Measurements from ENCODE around the gene RNF133.

Gene RNF133, protein sequence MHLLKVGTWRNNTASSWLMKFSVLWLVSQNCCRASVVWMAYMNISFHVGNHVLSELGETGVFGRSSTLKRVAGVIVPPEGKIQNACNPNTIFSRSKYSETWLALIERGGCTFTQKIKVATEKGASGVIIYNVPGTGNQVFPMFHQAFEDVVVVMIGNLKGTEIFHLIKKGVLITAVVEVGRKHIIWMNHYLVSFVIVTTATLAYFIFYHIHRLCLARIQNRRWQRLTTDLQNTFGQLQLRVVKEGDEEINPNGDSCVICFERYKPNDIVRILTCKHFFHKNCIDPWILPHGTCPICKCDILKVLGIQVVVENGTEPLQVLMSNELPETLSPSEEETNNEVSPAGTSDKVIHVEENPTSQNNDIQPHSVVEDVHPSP

DNA sequence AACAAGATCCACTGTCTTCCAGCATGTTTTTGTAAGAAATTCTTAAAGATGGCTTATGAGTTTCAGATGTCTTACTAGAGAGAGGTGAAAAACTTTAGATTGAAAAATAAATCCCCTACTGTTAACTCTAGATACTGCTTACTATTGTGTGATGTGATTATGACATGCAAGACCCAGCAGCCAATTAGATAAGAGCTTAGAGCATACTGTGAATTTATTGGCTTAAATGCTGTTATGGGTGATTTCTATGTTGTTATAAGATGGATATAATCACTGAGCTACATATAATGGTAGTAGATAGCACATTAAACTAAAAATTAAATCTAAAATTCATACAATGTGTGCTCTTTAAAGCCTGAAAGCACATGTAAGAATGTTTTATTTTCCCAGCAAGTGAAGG, at the start of gene RNF133:
RNF133 (minus strand) TSS at position 101 of the 400 bp plus-strand sequence. CDS start 199 bp downstream, outside the sequence.
- no peak for DNase-seq

DNA sequence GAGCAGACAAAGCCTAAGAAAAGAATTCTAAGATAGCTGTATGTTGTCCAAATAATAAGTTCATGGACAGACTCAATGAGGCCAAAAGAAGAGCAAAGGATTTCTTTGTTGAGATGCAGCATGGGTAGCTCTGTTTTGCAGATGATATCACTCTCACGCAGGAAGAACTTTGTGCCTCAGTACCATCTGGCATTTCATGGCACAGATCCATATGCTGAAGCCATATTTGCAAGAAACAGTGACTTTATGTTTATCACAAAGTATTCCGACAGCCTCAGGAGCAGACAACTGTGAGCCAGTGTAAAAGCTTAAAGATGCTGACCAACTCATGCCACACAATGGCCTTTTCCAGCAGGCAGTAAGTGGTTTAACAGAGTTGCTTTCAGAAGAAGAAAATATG, 49.3 kb upstream of the RNF133 start:
- no peak for DNase-seq

DNA sequence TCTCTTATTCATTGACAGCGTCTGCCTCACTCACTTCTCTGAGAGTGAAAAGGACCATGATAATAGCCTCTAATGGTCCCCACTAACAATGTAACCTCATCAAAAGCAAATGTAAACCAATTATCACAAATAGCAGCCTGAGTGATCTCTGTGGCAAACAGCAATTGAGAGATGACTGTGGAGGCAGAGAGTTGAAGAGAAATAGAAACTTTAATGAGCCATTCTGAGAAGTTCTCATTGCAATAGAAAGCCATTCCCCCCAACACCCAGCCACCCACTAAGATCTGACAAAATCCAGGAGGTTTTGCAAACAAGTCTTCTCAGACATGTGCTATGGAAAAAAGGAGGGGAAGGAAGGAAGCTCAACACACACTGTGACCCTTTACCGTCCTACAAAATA, 48.0 kb upstream of the RNF133 start:
- DNase-seq, result no peak

DNA sequence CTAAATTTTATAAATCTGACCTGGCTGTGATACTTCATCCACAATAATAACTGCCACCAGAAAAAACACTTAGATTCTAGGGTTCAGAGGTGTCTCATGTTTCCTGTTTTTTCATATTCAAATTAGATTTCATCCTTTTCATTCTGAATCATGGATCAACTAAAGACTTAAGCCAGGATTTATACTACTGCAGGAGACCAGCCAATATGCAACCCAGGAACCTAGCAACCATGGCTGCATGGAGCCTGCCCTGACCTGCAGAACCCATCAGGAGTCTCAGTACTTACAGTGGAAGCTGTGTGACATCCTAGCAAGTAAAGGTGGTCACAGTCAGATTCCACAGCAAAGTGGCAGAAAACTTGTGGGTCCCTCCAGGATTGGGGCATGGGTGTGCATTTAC, 44.3 kb upstream of the RNF133 start:
- DNase-seq, result no peak

DNA sequence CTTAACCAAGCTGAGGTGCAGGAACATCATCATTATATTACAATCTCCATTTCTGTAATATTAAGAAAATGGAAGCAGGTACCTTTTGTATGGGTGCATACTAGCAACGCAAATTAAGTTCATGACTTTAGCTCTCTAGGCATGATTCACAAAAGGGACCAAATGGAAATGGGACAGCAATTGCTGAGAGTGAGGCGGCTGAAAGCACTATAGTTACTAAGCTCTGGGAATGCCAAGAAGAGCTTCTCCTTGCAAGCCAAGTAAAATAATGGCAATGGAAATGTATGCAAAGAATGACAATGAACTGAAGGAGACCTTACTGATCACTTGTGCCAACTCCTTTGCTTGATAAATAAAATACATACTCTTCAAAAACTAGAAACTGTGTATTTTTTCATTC, 40.0 kb upstream of the RNF133 start:
- DNase-seq, result no peak

DNA sequence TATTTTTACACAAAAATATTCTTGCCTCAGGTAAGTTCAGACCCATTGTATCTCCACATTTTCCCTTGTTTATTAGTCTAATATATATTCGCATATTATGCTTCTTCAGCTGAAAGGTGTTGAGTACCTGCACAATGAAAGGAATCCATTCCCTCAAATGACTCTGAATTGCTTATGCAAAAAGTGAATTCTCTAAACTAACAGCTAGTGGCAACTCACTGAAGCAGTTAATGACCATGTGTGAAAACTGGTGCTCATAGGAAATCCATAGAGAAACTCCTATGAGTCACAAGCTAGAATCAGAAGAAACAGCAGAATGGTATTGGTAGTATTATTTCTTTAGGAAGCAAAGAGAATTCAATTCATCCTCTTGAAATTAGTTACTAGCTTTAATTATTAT, 37.3 kb upstream of the RNF133 start:
- no peak for DNase-seq

DNA sequence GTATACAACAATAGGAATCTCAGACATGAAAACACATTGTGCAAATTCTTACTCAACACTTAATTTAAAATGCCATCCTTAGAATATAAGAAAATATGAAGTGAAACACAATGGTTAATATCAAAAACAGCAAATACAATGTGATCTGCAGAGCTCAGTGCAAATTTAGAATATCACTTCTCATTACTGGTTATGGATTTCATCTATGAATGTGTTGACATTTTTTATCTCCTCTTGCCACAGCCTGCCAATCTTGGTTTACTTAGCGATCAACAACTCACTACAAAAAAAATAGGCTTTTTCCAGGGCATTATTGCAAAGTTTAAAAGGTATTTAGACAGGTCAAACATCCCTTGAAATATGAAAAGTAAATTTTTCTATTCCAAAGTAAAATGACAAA, 28.8 kb upstream of the RNF133 start:
- DNase-seq, result no peak

DNA sequence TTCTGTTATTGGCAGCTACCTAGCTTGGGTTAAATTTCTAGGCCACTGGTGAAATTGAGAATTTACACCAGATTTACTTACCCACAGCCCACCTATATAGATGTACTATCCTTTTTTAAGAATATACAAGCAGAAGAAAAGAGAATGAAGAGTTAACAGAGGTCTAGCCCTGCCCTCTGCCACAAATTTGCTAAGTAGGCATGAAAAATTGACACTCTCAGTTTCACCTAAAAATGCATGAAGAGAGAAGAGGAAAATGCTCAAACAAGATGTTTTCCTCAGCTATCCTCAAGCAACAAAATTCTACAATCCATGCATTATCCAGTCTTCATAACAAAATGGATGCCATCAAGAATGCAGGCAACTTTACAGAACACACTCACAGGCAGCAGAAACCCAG, 28.4 kb upstream of the RNF133 start:
- DNase-seq, result no peak

DNA sequence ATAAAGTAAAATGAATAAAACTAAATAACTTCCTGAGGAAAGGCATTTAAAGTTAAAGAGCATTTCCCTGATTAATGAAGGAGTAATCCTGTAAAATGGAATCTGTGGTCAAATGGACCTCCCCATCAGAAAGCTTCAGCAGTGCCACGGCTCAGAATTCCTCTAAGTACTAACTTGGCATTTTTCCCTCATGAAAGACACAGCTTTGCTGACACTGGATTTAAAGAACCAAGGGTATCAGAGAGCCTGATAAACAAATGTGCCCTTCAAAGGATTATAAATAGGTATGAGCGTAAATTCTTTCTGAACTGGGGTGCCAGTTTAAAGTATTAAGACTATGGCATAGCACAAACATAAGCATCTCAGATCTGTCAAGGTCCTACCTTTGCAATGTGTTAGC, 28.0 kb upstream of the RNF133 start:
- DNase-seq, result no peak

DNA sequence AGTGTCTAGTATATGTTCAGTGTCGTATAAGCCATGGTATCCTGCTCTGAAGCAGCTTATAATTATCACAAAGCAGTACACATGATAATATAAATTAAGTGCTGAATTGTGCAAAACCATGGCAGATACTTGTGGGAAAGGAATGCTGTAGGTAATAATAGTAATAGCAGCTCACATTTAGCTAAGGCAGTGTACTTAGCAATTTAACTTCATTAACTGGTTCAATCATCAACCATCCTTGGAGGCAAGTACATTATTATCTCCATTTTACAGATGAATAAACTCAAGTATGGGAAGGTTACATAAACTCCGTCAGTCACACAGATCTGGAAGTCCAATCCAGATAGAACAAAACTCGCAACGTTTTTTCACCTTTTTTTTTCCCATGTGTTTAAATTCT, 25.4 kb upstream of the RNF133 start:
- no peak for DNase-seq

DNA sequence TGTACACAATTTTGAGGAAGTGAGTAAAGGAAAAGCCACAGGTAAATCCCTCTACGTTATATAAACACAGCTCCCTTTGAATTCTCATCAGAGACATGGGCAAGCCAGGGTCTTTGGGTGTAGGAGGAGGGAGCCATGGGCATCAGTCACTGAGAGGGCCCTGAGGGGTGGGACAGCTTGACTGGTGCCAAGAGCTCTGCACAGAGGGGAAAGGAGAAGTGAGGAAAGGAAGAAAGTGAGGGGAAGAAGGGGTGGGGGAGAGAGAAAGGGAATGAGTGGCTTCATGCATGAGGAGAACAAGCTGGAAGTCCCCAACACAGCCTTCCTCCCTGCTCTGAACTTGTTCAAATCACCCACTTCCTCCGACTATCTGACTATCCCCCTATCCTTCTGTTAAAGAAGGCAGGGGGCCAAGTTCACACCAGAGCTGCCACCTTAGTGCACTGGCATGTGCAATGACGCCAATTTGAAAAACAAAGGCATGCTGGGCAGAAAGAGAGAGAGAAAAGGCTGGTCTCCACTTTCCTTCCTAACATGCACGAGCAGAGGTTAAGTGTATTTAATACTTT, 20.2 kb upstream of the RNF133 start:
- no peak for DNase-seq

DNA sequence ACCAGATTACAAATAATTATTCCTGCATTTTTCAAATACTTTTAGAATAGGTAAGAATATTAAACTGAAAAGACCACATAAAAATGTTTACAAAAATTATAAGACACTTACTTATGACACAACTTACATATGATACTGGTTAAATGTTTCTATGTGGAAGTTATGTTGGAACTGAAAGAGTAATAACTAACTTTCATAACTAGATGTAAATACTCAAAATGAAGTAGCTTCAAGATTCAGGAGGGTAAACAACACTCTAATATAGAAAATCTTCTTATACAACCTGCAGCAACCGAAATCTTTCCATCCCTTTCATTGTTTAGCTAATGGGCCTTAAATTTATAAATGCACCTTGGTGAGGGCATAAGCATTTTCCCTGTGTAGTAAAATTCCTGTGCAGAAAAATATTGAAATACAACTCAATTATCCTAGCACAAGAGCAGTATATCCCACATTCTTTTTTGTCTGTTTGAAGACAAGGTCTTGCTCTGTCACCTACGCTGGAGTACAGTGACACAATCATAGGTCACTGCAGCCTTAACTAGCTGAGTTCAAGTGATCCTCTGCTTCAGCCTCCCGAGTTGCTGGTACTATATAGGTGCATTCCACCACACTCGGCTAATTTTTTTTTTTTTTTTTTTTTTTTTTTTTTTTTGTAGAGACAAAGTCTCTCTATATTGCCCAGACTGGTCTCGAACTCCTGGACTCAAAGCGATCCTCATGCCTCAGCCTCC, 18.6 kb upstream of the RNF133 start:
- DNase-seq, result no peak

DNA sequence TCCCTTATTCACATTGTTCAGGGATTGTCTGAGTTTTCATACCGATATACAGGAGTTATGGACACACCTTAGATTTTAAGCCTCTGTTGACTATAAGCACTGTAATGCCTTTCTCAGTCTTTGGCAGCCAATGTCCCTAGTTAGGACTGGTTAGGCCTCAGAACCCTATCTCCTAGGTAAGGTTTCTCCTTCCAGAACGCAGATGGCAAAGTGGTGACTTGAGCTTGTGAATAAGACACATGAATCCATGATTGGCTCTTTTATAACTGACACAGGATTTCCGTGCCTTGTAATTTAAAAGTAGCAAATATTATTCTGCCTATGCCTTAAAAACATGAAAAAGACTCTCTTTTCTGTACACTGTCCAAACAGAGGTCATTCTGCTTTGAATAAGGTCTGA, 16.3 kb upstream of the RNF133 start:
- no peak for DNase-seq

DNA sequence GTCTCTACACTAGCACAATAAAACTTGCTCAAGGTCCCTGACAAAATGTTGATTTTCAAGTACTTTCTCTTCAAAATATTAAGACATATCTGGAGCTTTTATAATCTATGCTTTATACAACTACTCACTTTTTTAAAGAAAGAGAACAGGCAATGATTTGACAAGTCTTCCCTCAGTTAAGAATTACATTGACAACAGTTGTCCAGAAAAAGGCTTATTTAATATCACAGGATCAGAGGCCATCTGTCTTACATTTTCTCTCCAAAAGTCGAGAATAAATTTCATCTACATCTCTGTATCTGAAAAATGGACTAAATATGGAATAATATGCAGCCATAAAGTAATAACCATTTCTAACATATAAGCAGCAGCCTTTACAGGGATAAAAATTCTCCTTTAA, 12.0 kb upstream of the RNF133 start:
- DNase-seq, result no peak

DNA sequence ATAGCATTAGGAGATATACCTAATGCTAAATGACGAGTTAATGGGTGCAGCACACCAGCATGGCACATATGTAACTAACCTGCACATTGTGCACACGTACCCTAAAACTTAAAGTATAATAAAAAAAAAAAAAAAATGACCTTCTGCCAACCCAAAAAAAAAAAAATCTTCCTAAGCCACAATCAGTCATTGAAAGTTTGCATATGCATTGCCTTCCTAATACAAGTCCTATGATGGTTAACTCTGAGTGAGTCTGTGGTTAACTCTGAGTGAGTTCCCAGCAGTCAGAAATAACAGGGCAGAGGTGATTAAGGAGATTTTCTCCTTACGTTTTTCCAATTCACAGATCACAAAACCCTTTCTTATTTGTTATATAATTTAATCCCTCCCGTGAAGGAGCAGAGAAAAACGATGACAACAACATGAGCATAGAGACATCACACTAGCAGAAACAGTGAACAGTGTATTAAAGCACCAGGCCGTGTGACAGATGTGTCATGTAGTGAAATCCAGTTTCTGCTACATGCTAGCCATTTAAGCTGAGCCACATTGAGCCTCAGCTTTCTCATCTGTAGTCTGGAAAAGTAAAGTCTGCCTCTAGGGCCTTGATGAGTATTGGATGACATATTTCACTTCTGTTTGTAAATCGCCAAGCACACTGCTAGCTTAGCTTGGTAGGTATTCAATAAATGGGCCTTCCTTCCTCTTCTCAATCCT, 11.2 kb upstream of the RNF133 start:
- DNase-seq, result no peak

DNA sequence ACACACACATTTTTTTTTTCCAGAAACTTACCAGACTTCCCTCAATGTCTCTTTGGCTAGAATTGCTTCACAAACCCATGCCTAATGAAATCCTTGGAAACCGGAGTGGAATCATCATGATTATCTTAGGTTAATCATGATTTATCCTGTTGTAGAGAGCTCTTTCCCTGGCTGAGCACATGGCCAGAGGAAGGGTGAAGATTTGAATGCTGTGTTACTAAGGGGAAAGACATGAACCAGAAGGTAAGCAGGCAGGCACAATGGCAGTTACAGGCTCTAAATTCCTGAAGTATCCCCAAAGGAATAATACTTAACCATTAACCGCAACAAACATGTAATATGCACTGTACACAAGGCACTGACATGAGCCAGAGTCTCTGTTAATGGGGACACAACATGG, 7.9 kb upstream of the RNF133 start:
- DNase-seq, result no peak

DNA sequence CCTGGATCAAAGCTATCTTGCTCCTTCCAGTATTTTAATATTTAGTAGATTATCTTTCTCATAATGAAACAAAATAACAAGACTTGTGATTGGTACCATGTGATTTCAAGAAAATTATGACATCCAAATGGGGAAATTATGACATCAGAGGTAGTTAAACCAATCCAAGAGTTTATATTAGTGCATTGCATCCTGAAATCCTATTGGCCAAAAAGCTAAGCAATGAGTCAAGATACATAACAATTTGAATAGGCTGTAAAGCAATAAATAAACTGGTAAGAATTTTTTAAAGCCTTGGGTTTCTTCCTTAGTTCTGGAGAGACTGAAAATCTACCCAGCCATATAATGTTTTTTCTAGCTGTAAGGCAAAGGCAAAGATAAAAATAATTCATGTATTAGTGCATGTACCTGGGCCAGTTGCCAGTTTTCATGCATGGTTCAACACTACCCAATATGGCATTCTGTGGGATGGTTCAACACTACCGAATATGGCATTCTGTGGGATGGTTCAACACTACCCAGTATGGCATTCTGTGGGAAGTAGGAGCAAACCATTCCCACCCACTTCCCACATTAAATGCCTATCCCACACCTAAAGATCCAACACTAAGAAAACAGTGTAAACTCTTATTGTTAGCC, 4.1 kb upstream of the RNF133 start, which contains the start of gene RNF148:
RNF148 (minus strand) TSS at position 51 of the 639 bp plus-strand sequence. CDS start 172 bp downstream, outside the sequence.
- DNase-seq, result no peak

DNA sequence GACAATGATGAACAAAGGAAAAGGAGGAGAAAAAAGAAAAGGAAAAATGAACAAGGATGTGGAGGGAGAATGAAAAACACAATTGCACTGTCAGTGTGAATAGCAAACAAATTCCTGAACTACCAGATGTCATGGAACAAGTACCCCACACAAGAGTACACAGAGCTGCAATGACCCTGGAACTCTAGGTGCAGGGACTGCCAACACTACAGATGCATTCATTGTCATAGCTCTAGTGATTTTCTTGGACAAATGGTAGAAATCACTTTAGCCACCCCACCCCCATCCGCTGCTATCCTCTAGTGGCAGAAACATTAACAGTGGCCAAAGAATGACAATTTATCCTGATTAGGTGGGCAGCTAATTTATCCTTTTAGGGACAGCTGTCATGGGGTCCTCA, 3.1 kb downstream of the RNF133 start:
- DNase-seq, result no peak

DNA sequence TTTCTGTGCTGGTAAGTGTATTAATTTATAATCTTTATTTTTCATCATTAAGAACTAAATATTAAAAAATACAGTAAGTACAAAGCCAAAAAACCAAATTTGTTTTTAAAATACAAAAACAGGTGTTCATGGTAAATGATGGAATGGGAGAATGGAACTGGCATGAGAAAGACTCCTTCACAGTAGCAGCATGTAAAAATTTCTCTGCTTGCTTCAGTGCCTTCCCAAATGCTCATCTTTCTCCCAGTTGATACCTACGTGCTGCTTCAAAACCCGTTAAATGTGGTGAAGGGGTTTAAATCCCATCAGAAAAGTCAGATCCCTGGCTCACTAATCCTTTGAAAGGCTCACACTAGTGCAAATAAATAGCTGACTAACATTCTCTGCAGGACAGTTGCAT, 4.2 kb downstream of the RNF133 start:
- DNase-seq, result no peak

DNA sequence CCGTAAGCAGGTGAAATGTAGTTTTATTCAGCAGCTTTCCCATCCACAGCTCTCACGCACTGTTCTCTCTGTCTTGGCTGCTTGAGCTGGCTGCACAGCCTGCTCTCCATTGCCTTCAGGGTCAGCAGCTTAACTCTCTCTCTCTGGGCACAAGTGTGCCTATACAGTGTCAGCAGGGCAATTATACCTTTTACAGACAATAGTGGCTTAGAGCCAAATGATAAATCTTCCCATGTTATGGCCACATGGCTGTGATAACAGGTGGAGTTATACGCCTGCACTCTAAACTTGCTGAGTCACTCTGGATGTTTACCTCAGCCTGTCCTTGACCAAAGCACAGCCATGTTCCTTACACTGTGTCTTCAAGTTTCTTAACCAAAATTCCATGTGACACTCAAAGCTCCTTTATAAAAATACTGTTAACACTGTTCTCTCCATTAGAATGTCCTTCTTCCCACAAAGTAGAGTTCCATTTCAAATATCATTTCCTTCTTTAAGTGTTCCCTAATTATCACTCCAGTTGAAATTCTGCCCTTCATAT, 6.1 kb downstream of the RNF133 start:
- no peak for DNase-seq

DNA sequence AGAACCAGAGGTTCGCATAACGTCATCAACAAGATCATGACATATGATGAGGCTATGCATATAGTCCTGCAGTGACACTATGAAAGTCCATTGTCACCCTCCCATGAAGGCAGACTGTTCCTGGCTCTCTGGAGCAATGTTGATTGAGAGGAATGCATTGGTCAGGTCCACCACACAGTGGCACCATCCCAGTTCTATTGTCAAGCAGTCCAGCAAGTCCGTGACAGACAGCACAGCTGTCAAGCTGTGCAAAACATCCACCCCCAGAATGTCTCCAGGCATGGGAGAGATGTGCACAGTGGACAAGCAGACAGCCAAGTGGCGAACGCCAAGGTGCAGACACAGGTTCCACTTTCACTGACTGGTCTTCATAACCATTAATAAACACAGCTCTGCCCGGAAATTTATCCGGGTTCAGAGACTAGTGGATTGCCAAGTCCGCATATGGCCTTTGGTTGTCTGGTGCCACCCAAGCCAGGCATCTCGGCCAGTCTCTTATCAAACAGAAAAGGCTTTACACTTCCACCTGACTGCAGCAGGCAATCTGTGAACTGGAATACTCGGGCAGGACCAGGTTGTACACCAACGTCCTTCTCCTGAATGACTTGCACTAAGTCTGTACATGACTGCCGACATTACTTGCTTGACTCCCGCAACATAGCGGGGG, 7.2 kb downstream of the RNF133 start:
- no peak for DNase-seq
